ENCODE measurements around the gene ZBED4. TPM values are rescaled to one million over a fixed set of nuclear protein-coding genes. Genes with fewer than 3 reads are reported as not detected.

The ZBED4 gene
- total RNA-seq, 1 experiment from 2014 or later = 23.0 TPM

- Histone ChIP-seq H2BK12ac (ENCODE audit: insufficient read length, low read depth, low read length) (no peak within 1 kb of the TSS), H3K23me2 (ENCODE audit: insufficient read length, low read depth, low read length, poor library complexity, severe bottlenecking) (peaks cover 9% of the 10 kb centered on the region), H2BK5ac (ENCODE audit: insufficient read length, low read length) (no peak within 1 kb of the TSS), H2AFZ (ENCODE audit: low read length) (no peak within 1 kb of the TSS), H2BK120ac (ENCODE audit: low read depth, low read length, poor library complexity, severe bottlenecking) (no peak within 1 kb of the TSS), H4K8ac (replicated peaks; ENCODE audit: insufficient read length, low read depth, low read length) (no peak within 1 kb of the TSS), H3K27ac (ENCODE audit: insufficient read length, low read depth, low read length) (peak within 1 kb of the TSS; percentile 47), H3K9me3 (ENCODE audit: control insufficient read depth, low read depth, low read length) (no peaks in the 10 kb centered on the region), H3T11ph (ENCODE audit: low read length) (no peak within 1 kb of the TSS), H2AK5ac (ENCODE audit: insufficient read length, low read length) (no peak within 1 kb of the TSS), H4K20me1 (ENCODE audit: control insufficient read depth, insufficient read depth, insufficient read length) (no peaks in the 10 kb centered on the region), H3K56ac (ENCODE audit: insufficient read length, low read depth, low read length) (no peak within 1 kb of the TSS), H3K4ac (ENCODE audit: low read depth, low read length) (no peak within 1 kb of the TSS), H3K9ac (ENCODE audit: extremely low read depth, insufficient read length, low read length) (peak within 1 kb of the TSS; percentile 83), H3K18ac (ENCODE audit: insufficient read length, low read depth, low read length) (peak within 1 kb of the TSS; percentile 83), H3K79me2 (ENCODE audit: insufficient read depth, low read length) (no peaks in the 10 kb centered on the region; the same call in 1 of the 2 replicates), H3K79me1 (ENCODE audit: insufficient read depth, low read depth, low read length, poor library complexity, severe bottlenecking) (no peaks in the 10 kb centered on the region), H2BK20ac (ENCODE audit: low read depth, low read length, poor library complexity, severe bottlenecking) (no peak within 1 kb of the TSS), H2BK15ac (ENCODE audit: low read depth, low read length) (no peak within 1 kb of the TSS), H3K27me3 (ENCODE audit: insufficient read depth, low read length) (no peaks in the 10 kb centered on the region), H4K91ac (ENCODE audit: insufficient read length, low read depth, low read length) (no peak within 1 kb of the TSS), H4K5ac (ENCODE audit: insufficient read length, low read depth, low read length) (no peak within 1 kb of the TSS), H3K23ac (ENCODE audit: insufficient read length, low read depth, low read length) (no peak within 1 kb of the TSS), H3K4me2 (ENCODE audit: insufficient read depth, insufficient read length, low read length) (peak within 1 kb of the TSS; percentile 66), H3K4me1 (ENCODE audit: insufficient read depth, low read length) (no peaks in the 10 kb centered on the region), H3K14ac (ENCODE audit: insufficient read depth, low read length) (peak within 1 kb of the TSS; percentile 95)
- Mint-ChIP-seq H3K9me3 (no peaks in the 10 kb centered on the region), H3K27ac (peak within 1 kb of the TSS in 1 of 3 experiments; percentile 82; a peak in 2 of 7 replicates), H3K4me3 (peak within 1 kb of the TSS; percentile 74 to 90), H3K36me3 (ENCODE audit: insufficient read depth in 1 of 3, low read depth in 3 of 3) (peaks cover 0 to 21% (median 19%) of the 10 kb centered on the region in 3 experiments; a peak in 5 of 7 replicates), H3K4me1 (peaks cover 5 to 8% of the 10 kb centered on the region in 2 experiments; a peak in 3 of 4 replicates), H3K27me3 (ENCODE audit: low read depth) (peaks cover 2% of the 10 kb centered on the region; the same call in 1 of the 2 replicates)
- no peak for TF ChIP-seq CTCF (conservative IDR thresholded peaks at IDR 0.05)
- no CpG with 5 or more reads among the region's 103 CpGs for WGBS (ENCODE audit: extremely low coverage, insufficient read length, low lambda C conversion rate)
- DNase-seq = peak; percentile 98
These were observed 64.6 kb downstream of the ZBED4 start, which contains the start of the genes ALG12 and CRELD2 for GRCh38 chr22:49917974-49918910. Gene ALG12 (minus strand): TSS chr22:49918438. CDS start chr22:49913765, 4,673 bp downstream. Gene CRELD2 (plus strand): TSS chr22:49918634. CDS start chr22:49918770, 136 bp downstream.

Measured in H9 (cell line).